ENCODE data around the gene CIB4. TPM values are rescaled to one million over a fixed set of nuclear protein-coding genes. Genes with fewer than 3 reads are reported as not detected.

The CIB4 gene
- 0.20 to 0.42 TPM in 2 of 5 replicates, not detected in the others for total RNA-seq (2022; extraction: Qiagen RNA extraction)

DNA sequence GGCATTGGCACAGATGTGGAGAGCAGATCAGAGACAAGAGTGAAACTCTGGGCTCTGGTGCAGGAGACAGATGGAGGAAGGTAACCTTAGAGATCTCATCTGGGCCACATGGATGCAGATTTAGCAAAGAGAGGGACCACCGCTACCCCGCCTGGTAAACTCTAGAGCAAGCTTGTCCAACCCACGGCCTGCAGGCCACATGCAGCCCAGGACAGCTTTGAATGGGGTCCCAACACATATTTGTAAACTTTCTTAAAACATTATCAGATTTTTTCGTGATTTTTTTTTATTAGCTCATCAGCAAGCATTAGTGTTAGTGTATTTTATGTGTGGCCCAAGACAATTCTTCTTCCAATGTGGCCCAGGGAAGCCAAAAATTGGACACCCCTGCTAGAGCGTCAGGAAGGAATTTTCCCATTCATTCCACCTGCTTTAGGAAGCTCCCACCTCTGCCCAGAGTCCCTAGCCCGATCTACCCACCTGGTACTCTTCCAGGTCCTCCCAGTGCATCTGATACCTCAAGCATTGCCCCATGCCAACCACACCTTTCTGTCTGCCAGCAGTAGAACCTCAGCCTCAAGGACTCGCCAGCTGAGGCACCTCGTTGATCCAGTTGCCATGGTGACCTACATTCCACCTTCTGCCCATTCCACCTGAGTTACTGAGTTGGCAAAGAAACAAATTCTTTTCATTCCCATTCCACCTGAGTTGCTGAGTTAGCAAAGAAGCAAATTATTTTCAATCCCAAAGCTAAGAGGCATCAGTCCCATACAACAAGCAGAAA, at the start of gene CIB4:
TSS of gene CIB4 (minus strand) at position 586 of the 784 bp plus-strand sequence. CDS start at position 534, 52 bp downstream.

Other genes starting within 250 kb of the CIB4 start
- 0.07 to 0.36 TPM (median 0.15 TPM) in 5 replicates for gene DRC1, start 239.4 kb downstream of the CIB4 start, total RNA-seq (2022; extraction: Qiagen RNA extraction)
- 0.06 to 0.44 TPM (median 0.19 TPM) in 5 replicates for gene OTOF, start 163.2 kb downstream of the CIB4 start, total RNA-seq (2022; extraction: Qiagen RNA extraction)
- 0.45 to 0.86 TPM (median 0.64 TPM) in 5 replicates for gene KCNK3, start 51.4 kb upstream of the CIB4 start, total RNA-seq (2022; extraction: Qiagen RNA extraction)
- gene SLC35F6, start 122.9 kb upstream of the CIB4 start, total RNA-seq (2022; extraction: Qiagen RNA extraction), result 32.4 to 44.5 TPM (median 43.1 TPM) in 5 replicates
- gene CENPA, start 144.7 kb upstream of the CIB4 start, total RNA-seq (2022; extraction: Qiagen RNA extraction), result 38.8 to 53.8 TPM (median 51.0 TPM) in 5 replicates
- gene DPYSL5, start 206.8 kb upstream of the CIB4 start, total RNA-seq (2022; extraction: Qiagen RNA extraction), result 3.6 to 6.4 TPM (median 5.2 TPM) in 5 replicates